Loucy (cell line): ENCODE results near the gene SNX10.

Source experiments
- H2AFZ ChIP-seq: fragments of 200-600 bp; sonication (generic); 2 replicates; pipeline ENCODE4 v1.6.0; 2016; ENCODE audit warnings: antibody characterized with exemption, mild to moderate bottlenecking, low read length, moderate library complexity
- H3F3A ChIP-seq: fragments of 200-600 bp; 2 replicates; pipeline ENCODE4 v1.6.0; 2016; ENCODE audit warnings: antibody characterized with exemption, low read depth, mild to moderate bottlenecking
- H3K27me3 ChIP-seq: fragments of 200-600 bp; sonication (generic); 2 replicates; pipeline ENCODE4 v1.6.1; 2014; ENCODE audit warnings: low read length, mild to moderate bottlenecking; ENCODE audit not compliant: insufficient read depth, poor library complexity, severe bottlenecking
- H3K36me3 ChIP-seq: fragments of 200-600 bp; sonication (generic); 2 replicates; pipeline ENCODE4 v1.6.1; 2016; ENCODE audit warnings: low read length; ENCODE audit not compliant: insufficient read depth
- H3K4me1 ChIP-seq: fragments of 200-600 bp; sonication (generic); 2 replicates; pipeline ENCODE4 v1.5.1; 2014; ENCODE audit warnings: low read length, mild to moderate bottlenecking; ENCODE audit not compliant: insufficient read depth, poor library complexity, severe bottlenecking
- H3K4me2 ChIP-seq: fragments of 200-600 bp; sonication (generic); 2 replicates; pipeline ENCODE4 v1.6.0; 2014; ENCODE audit warnings: antibody characterized with exemption, low read length, low read depth, mild to moderate bottlenecking; ENCODE audit not compliant: poor library complexity, severe bottlenecking
- H3K4me3 ChIP-seq: fragments of 200-600 bp; sonication (generic); 2 replicates; pipeline ENCODE4 v1.5.1; 2014; ENCODE audit warnings: low read length, mild to moderate bottlenecking, mixed read lengths; ENCODE audit not compliant: poor library complexity, severe bottlenecking
- H3K79me2 ChIP-seq: fragments of 200-600 bp; sonication (generic); 2 replicates; pipeline ENCODE4 v1.6.1; 2014; ENCODE audit warnings: low read length; ENCODE audit not compliant: insufficient read depth
- H3K9ac ChIP-seq: fragments of 200-600 bp; sonication (generic); 2 replicates; pipeline ENCODE4 v1.6.0; 2014; ENCODE audit warnings: mild to moderate bottlenecking, low read depth, low read length, moderate library complexity; ENCODE audit not compliant: poor library complexity, severe bottlenecking
- H3K9me2 ChIP-seq: fragments of 200-600 bp; sonication (generic); replicated peaks from 2 replicates; pipeline ENCODE4 v1.6.1; 2016; ENCODE audit warnings: low read depth, low read length, mixed read lengths
- H3K9me3 ChIP-seq: fragments of 200-600 bp; sonication (generic); 2 replicates; pipeline ENCODE4 v1.6.1; 2014; ENCODE audit warnings: mild to moderate bottlenecking, antibody characterized with exemption, low read length, low read depth; ENCODE audit not compliant: insufficient read depth
- H4K20me1 ChIP-seq: fragments of 200-600 bp; sonication (generic); 2 replicates; pipeline ENCODE4 v1.6.0; 2014; ENCODE audit warnings: antibody characterized with exemption, low read length, mild to moderate bottlenecking; ENCODE audit not compliant: insufficient read depth, poor library complexity, severe bottlenecking
- EZH2phosphoT487 ChIP-seq: fragments of 200-600 bp; IDR thresholded peaks from 2 replicates; pipeline ENCODE4 v1.6.1; 2018; ENCODE audit warnings: antibody characterized with exemption, mild to moderate bottlenecking, moderate library complexity, borderline replicate concordance
- TF ChIP-seq, protein P1 (sequence below): fragments of 200-600 bp; sonication (generic); conservative IDR thresholded peaks from 2 replicates; pipeline ENCODE4 v1.5.1; 2014; ENCODE audit warnings: mild to moderate bottlenecking, antibody characterized with exemption, low read length

The SNX10 gene

DNA sequence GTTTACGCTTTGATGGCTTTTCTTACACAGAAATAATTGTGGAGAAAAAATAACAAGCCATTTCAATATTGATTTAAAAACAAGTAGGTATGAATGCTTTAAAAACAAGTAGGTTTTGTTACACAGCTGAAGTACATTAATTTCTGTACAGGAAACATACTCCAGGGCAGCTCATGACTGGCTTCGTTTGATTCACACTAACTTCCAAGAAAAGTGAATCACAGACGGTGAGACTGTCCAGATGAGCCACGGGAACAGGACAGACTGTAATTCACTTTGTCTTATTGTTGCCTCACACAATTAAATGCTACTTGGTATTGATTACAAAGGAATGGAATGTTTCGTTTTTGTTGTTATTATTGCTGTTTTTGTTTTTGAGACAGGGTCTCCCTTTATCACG, 26.6 kb upstream of the SNX10 start:
- TF ChIP-seq EZH2phosphoT487 = no peak
- TF ChIP-seq, protein P1, sequence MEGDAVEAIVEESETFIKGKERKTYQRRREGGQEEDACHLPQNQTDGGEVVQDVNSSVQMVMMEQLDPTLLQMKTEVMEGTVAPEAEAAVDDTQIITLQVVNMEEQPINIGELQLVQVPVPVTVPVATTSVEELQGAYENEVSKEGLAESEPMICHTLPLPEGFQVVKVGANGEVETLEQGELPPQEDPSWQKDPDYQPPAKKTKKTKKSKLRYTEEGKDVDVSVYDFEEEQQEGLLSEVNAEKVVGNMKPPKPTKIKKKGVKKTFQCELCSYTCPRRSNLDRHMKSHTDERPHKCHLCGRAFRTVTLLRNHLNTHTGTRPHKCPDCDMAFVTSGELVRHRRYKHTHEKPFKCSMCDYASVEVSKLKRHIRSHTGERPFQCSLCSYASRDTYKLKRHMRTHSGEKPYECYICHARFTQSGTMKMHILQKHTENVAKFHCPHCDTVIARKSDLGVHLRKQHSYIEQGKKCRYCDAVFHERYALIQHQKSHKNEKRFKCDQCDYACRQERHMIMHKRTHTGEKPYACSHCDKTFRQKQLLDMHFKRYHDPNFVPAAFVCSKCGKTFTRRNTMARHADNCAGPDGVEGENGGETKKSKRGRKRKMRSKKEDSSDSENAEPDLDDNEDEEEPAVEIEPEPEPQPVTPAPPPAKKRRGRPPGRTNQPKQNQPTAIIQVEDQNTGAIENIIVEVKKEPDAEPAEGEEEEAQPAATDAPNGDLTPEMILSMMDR = no peak
- no peaks in the 10 kb centered on the region for H3F3A ChIP-seq

DNA sequence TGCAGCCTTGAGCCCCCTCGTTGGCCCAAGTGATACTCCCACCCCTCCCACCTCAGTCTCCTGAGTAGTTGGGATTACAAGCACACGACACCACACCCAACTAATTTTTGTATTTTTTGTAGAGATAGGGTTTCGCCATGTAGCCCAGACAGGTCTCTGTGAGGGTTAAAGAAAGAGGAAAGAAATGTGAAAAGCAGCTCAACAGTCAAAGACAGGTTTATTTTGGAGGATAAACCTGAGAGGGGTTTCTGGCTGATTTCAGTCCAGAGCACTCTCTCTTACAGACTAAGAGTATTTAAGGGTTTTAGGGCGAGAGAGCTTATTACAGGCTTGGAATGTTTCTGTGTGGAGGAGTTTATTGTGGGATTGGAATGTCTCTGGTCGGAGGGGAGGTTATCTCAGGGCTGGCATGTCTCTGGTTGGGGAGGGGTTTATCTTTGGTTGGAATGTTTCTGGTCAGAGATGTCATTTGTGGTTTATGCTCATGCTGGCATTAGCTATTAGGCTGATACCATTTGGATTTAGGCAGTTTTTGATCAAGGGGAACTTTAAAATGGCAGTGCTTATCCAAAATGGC, 26.1 kb upstream of the SNX10 start:
- Histone ChIP-seq H3F3A (no peaks in the 10 kb centered on the region), H3K9ac (no peak overlapping the region), H4K20me1 (no peaks in the 10 kb centered on the region), H3K4me2 (no peak overlapping the region), H3K9me3 (no peaks in the 10 kb centered on the region), H3K4me1 (no peaks in the 10 kb centered on the region), H3K27me3 (no peaks in the 10 kb centered on the region), H2AFZ (no peak overlapping the region), H3K9me2 (no peaks in the 10 kb centered on the region), H3K36me3 (no peaks in the 10 kb centered on the region), H3K4me3 (no peak overlapping the region), H3K79me2 (no peaks in the 10 kb centered on the region)
- TF ChIP-seq EZH2phosphoT487 = no peak
- TF ChIP-seq, protein P1 = no peak

More for the DNA sequence above, 26.6 kb upstream of the SNX10 start:
- H4K20me1 ChIP-seq = no peaks in the 10 kb centered on the region
- no peaks in the 10 kb centered on the region for H3K9me2 ChIP-seq
- H3K27me3 ChIP-seq = no peaks in the 10 kb centered on the region
- H3K9me3 ChIP-seq = no peaks in the 10 kb centered on the region
- no peaks in the 10 kb centered on the region for H3K36me3 ChIP-seq
- no peaks in the 10 kb centered on the region for H3K4me1 ChIP-seq
- no peak overlapping the region for H3K4me2 ChIP-seq
- no peak overlapping the region for H3K4me3 ChIP-seq
- no peaks in the 10 kb centered on the region for H3K79me2 ChIP-seq
- H2AFZ ChIP-seq = no peak overlapping the region
- H3K9ac ChIP-seq = no peak overlapping the region

DNA sequence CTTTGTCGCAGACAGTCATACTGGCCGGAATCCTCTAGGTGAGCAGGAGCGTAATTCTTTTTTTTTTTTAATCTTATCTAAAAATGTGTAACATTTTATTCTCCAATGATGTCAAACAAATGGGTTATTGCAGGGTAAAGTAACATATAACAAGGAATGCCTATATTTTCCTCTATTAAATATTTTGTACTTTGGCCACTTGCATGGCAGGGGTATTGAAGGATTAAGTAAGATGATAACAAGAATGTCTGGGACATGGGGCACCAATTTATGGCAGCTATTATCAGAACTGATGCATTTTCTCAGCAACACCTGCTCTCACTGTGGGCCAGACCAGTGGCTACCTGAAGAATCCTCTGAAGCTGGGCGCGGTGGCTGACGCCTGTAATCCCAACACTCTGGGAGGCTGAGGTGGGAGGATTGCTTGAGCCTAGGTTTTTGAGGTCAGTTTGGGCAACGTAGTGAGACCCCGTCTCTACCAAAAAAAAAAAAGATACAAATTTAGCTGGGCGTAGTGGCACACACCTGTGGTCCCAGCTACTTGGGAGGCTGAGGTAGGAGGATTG, 24.0 kb upstream of the SNX10 start:
- no peak overlapping the region for H3K4me3 ChIP-seq
- no peak overlapping the region for H3K9ac ChIP-seq
- no peaks in the 10 kb centered on the region for H3K79me2 ChIP-seq
- no peaks in the 10 kb centered on the region for H3K27me3 ChIP-seq
- H3K4me2 ChIP-seq = no peak overlapping the region
- no peaks in the 10 kb centered on the region for H3F3A ChIP-seq
- no peaks in the 10 kb centered on the region for H3K9me3 ChIP-seq
- H3K9me2 ChIP-seq = no peaks in the 10 kb centered on the region
- TF ChIP-seq, protein P1 = no peak
- TF ChIP-seq EZH2phosphoT487 = no peak
- H3K36me3 ChIP-seq = no peaks in the 10 kb centered on the region
- H4K20me1 ChIP-seq = no peaks in the 10 kb centered on the region
- H3K4me1 ChIP-seq = no peaks in the 10 kb centered on the region
- H2AFZ ChIP-seq = no peak overlapping the region
